Vagina (tissue), 2 donors: Measurements from ENCODE around the gene GLG1. TPM values are rescaled to one million over a fixed set of nuclear protein-coding genes. Genes with fewer than 3 reads are reported as not detected.

ENCODE experiments used
- DNase-seq, 2 donors: peaks; one replicate each; pipeline ENCODE4 v3.0.0-alpha.2; 2017; ENCODE audit errors: extremely low spot score in 2 of 2
- H3K27ac ChIP-seq: fragments of 200-600 bp; sonication (generic); one replicate; pipeline ENCODE4 v1.5.1; 2019
- H3K27me3 ChIP-seq: fragments of 200-600 bp; sonication (generic); one replicate; pipeline ENCODE4 v1.5.1; 2019
- H3K36me3 ChIP-seq, 2 donors: fragments of 200-600 bp; sonication (generic); one replicate each; pipeline ENCODE4 v1.5.1; 2017 to 2019
- H3K4me1 ChIP-seq: fragments of 200-600 bp; sonication (generic); one replicate; pipeline ENCODE4 v1.5.1; 2019
- H3K4me3 ChIP-seq, 2 donors: fragments of 200-600 bp; sonication (generic); 1 replicate in 1 of 2; 2 replicates in 1 of 2; pipeline ENCODE4 v1.5.1; 2016 to 2019
- H3K9me3 ChIP-seq: fragments of 200-600 bp; sonication (generic); one replicate; pipeline ENCODE4 v1.5.1; 2019
- CTCF ChIP-seq, 3 experiments: fragments of 450-650 bp in 2 of 3; fragments of 200-600 bp in 1 of 3; sonication (generic) in 1 of 3; IDR thresholded peaks; one replicate each; pipeline ENCODE4 v1.5.1; 2017 to 2019; ENCODE audit warnings: antibody characterized with exemption in 3 of 3, mild to moderate bottlenecking in 2 of 3, moderate library complexity in 2 of 3
- POLR2A ChIP-seq, 2 donors: fragments of 450-650 bp; IDR thresholded peaks; one replicate each; pipeline ENCODE4 v1.6.1; 2017; ENCODE audit warnings: antibody characterized with exemption in 2 of 2, mild to moderate bottlenecking in 2 of 2, moderate library complexity in 2 of 2
- POLR2AphosphoS5 ChIP-seq, 2 donors: sonication (generic); formaldehyde crosslinking; IDR thresholded peaks; one replicate each; pipeline ENCODE4 v1.9.0; 2017; ENCODE audit warnings: antibody characterized with exemption in 2 of 2, mild to moderate bottlenecking in 2 of 2, low read depth in 1 of 2; ENCODE audit not compliant: insufficient read depth in 1 of 2
- intact Hi-C: fragments of 100-400 bp; cut with DNase I; formaldehyde crosslinking; loops from one replicate; pipeline ENCODE4 v1.15.1; 2023
- total RNA-seq: library from RNA; depleted of rRNA; stranded (reverse); fragments of >200 nt; gene quantifications from one replicate; pipeline ENCODE4 v1.2.3, GENCODE V29; 2016

The GLG1 gene
- total RNA-seq, 1 donor from 2014 or later: 76.9 TPM

GRCh38 chr16:74468807-74469525 is 137.9 kb downstream of the GLG1 start:
- Histone ChIP-seq H3K4me1 (no peaks in the 10 kb centered on the region), H3K27ac (no peak overlapping the region), H3K9me3 (no peaks in the 10 kb centered on the region), H3K27me3 (no peaks in the 10 kb centered on the region), H3K4me3 (no peak overlapping the region), H3K36me3 (peaks cover 0 to 92% of the 10 kb centered on the region in 2 donors)
- DNase-seq: no peak
- intact Hi-C loops: no loop called here
- TF ChIP-seq CTCF (IDR thresholded peaks at IDR 0.05): no peak
- no peak for TF ChIP-seq POLR2A (IDR thresholded peaks at IDR 0.05)
- peak in 1 of 2 donors; percentile 12 for TF ChIP-seq POLR2AphosphoS5 (IDR thresholded peaks at IDR 0.05; ENCODE audit: insufficient read depth in 1 of 2, low read depth in 1 of 2)

- Histone ChIP-seq H3K27me3 (no peaks in the 10 kb centered on the region), H3K36me3 (peaks cover 0 to 91% of the 10 kb centered on the region in 2 donors), H3K4me1 (no peaks in the 10 kb centered on the region), H3K4me3 (no peak overlapping the region), H3K27ac (no peak overlapping the region), H3K9me3 (no peaks in the 10 kb centered on the region)
- no peak for DNase-seq
- intact Hi-C loops: no loop called here
- TF ChIP-seq POLR2A (IDR thresholded peaks at IDR 0.05) (no peak), CTCF (IDR thresholded peaks at IDR 0.05) (no peak), POLR2AphosphoS5 (IDR thresholded peaks at IDR 0.05; ENCODE audit: insufficient read depth in 1 of 2, low read depth in 1 of 2) (no peak)
These were observed 140.0 kb downstream of the GLG1 start for GRCh38 chr16:74466872-74467271.

GRCh38 chr16:74465851-74466685 is 140.8 kb downstream of the GLG1 start:
- Histone ChIP-seq H3K27ac (no peak overlapping the region), H3K36me3 (peaks cover 0 to 90% of the 10 kb centered on the region in 2 donors), H3K4me3 (no peak overlapping the region), H3K4me1 (no peaks in the 10 kb centered on the region), H3K27me3 (no peaks in the 10 kb centered on the region), H3K9me3 (no peaks in the 10 kb centered on the region)
- DNase-seq: no peak
- no peak for TF ChIP-seq POLR2A (IDR thresholded peaks at IDR 0.05)
- no peak for TF ChIP-seq CTCF (IDR thresholded peaks at IDR 0.05)
- no peak for TF ChIP-seq POLR2AphosphoS5 (IDR thresholded peaks at IDR 0.05; ENCODE audit: insufficient read depth in 1 of 2, low read depth in 1 of 2)
- intact Hi-C loops: no loop called here

GRCh38 chr16:74465281-74465680 is 141.6 kb downstream of the GLG1 start:
- Histone ChIP-seq H3K36me3 (peaks cover 0 to 88% of the 10 kb centered on the region in 2 donors), H3K4me3 (no peak overlapping the region), H3K4me1 (no peaks in the 10 kb centered on the region), H3K9me3 (no peaks in the 10 kb centered on the region), H3K27me3 (no peaks in the 10 kb centered on the region), H3K27ac (no peak overlapping the region)
- intact Hi-C loops: no loop called here
- TF ChIP-seq POLR2A (IDR thresholded peaks at IDR 0.05) (no peak), POLR2AphosphoS5 (IDR thresholded peaks at IDR 0.05; ENCODE audit: insufficient read depth in 1 of 2, low read depth in 1 of 2) (no peak), CTCF (IDR thresholded peaks at IDR 0.05) (no peak)
- no peak for DNase-seq
